Activated CD4-positive, alpha-beta T cell treated with anti-CD3 and anti-CD28 coated beads, Interleukin-2, amount 50 U/mL, for 24 hours (primary cell): ENCODE data around the gene NCAPD2.
"Not testable (repeated sequence)": the region's sequence is repeated elsewhere in the genome, so short reads cannot be mapped to it uniquely, and the experiment has no call there.

Experiments used
- DNase-seq, 2 donors: peaks; one replicate each; pipeline ENCODE4 v3.0.0-alpha.2; 2020; ENCODE audit warnings: low read depth in 1 of 2, low spot score in 1 of 2

NCAPD2 gene

DNA sequence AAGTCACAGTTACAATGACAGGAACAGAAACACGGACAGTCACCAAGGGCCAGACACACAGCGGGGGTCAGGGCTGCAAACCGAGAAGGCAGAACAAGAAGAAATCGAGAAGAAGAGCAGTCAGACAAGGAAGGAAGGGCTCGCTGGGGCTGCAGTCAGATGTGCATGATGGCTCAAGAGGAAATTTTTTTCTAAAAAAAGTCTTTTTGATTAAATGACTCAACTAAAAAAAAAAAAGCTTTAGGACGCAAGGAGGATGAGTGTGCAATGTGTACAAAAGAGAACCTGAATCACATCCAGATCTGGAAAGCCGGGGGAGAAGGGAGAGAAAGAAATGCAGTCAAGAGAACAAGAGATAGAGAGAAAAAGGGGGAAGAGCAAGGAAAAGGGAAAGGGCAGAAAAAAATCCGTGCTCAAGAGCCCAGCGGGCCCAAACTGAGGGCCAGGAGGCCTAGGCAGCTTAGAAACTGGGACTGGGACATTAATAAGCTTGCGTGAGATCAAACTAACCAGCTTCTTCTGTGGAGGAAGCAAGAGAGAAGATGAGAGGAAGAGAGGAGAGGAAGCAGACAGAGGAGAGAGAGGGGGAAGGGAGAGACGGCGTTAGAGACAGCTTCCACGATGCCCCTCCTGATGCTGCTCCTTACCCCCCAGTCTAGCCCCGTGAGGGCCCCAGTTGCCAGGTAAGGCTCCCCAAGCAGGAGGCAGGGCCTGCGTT is 55.2 kb downstream of the NCAPD2 start:
- DNase-seq, result no peak

DNA sequence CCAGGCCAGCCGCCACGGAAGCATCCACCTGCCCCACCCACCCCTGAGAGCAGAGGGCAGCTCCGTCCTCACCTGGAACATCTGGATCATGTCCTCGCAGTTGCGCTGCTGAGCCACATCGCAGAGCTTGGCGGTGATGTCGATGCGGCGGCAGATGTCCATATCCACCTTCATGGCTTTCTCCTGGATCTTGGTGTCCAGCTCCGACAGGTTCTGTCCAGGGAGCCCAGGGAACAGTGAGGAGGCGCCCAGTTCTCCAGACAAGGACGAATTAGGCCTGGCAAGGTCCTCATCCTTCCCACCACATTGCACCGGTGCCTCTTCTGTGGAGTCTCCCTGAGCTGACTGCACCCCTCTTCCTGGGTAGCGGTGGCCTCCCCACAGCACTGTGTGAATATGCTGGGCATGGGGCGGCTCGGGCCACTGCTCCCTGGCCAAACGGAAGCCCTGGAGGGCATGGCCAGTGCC is 55.8 kb downstream of the NCAPD2 start:
- DNase-seq, result no peak

DNA sequence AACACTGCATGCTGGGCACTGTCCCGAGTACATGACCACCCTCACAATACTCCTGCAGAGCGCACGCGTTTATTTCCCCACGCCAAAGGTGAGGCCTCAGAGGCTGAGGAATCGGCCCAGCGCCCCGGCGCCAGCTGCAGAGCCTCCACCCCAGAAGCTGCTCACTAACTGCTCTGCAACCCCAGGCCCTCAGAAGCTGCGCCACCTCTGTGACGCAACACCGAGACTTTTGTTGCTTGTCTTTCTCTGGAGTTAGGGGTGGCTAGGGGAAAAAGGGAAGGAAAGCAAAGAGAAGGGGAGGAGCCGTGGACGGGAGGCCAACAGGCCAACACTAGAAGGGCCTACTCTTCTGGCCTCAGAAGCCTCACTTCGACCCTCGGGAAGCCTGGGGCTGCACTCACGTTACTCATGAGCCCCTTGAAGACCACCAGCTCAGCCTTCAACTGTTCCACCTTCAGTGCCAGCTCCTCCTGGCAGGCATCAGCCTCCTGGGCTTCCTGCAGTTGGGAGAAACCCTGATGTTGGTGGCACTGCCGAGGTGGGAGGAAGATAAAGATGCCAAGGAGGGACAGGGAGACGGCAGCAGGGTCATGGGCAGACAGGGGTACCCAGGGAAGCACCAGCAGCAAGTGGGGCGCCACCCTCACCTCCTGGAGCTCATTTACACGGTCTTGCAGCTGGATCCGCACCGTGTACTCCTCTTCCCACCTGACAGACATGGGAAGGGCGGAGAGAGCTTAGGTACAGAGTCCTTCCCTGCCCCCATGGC is 56.6 kb downstream of the NCAPD2 start:
- no peak for DNase-seq

DNA sequence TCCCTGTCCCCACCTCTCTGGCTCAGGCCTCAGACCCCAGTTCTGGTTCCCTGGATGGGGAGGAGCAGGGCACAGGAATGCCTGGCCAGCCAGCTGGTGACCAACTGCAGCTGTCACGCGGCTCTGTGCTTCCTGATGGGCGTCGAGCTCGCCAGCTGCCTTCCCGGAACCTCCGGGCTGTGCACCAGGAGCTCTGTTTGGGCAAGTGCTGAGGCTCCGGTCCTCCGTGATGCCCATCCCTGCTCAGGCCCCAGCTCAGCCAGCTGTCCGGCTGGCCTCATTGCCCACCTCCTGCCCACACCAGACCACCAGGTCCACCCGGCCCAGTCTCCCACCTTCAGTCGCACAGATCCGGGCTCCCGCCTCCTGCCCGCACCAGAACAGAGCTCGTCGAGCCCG is 57.2 kb downstream of the NCAPD2 start:
- DNase-seq, result no peak

DNA sequence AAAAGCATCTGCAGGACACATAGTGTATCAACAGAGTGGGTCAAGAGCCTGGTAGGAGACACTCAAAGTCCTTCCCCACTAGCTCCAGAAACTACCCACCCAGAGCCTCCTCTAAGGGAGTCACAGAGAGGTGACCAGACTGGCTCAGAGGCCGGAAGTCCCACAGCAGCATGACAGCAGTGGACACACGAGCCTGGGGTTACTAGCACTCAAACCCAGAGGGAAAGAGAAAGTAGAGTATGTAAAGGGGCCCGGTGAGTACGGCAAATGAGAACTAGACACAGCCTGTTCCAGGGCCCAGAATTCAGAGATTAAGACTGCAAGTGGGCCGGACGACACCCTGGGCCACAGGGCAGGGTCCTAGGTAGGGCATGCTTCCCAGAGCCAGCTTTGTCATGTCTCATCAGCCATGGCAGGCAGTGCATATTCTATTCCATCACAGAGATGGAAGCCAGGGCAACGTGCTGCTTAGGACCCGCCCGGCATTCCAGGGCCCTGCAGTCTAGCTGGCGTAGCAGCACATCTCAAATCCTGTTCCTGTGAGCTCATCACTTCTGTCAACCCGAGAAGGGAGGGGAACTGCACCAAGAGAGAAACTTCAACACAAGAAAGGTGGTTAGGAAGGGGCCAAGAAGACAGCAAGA is 57.7 kb downstream of the NCAPD2 start:
- DNase-seq, result no peak

DNA sequence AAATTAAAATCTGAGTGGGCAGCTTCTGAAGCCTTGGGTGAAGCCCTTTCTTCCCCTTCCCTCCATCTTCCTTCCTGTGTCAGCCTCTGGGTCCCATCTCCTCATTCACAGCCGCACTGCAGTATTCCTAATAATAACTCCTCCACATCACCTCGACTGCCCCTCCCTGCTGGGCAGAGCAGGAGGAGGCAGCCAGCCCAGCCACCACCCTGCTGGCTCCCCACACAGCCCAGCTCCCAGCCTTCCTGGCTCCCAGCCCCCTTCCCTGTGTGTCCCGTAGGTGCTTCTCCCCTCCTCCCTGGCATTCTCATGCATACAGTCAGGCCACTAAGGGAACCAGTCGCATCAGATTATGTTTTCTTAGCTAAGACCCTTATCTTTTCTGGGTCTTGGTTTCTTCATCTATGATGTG is 58.2 kb downstream of the NCAPD2 start:
- DNase-seq, result no peak

DNA sequence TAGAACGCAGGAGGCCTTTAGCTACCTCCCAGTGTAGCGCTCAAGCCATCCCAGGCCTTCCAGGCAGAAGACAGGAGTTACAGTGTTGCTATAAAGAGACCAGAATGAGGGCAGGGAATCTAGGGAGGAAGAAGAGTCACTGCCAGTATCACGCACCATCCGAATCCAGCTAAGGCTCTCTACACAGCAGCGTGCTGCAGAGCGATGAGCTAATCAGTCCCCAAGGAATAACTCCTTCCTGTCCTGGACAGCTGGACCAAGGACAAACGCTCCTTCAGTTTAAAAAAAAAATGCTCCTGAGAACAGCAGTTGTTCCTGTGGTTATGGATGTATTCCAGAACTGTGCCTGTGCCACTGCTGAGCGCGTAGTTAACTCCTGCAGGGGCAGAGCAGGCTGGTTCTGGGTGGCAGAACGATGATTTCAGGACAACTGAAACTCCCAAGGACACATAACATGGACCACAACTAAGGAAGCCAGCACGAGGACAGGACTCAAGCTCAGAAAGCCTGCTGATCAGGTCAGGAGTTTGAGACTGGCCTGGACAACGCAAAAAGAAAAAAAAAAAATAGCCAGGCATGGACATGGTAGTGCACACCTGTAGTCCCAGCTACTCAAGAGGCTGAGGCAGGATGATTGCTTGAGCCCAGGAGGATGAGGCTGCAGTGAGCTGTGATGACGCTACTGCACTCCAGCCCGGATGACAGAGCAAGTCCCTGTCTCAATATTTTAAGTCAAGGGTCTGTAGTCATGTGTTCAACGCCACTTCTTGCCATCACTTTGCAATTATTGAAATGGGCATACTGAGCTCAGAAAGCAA is 59.4 kb downstream of the NCAPD2 start:
- no peak for DNase-seq

DNA sequence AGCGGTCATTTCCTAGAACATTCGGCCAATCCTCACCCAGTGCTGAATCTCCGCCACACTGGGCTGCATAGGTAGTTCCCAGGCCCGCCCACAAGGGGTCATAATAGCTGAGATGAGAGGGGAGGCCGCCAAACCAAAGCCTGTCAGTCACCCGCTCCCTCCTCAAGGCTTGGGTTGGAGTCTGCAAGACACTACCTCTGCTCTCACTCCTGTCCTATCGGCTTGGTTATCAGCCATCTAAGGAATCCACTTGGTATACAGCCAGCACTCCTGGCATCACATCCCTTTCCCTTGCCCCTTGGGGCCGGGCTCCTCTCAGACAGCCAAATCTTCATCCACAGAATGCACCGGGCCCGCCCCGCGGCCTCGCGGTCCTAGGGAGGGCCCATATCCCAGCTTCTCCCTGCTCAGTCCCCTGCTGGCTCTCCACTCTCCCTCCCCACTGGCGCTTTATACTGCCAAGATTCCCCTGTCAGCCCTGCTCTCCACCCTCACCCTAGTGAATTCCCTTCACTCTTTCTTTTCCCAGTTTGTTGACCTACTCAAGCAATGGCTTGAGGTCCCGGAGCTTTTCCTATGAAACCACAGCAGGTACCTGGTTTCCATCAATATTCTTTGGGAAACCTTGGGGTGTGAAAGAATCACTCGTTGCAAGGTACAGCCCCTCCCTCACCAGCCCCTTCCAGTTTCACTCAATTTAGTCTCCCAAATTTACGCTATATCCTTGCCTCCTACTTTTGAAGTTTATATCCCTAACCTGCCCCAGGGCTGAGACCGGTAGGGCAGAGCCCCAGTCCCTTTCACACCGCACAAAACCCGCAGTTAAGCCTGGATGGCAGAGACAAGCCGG is 60.5 kb downstream of the NCAPD2 start:
- peak in 1 of 2 donors; percentile 70 for DNase-seq

DNA sequence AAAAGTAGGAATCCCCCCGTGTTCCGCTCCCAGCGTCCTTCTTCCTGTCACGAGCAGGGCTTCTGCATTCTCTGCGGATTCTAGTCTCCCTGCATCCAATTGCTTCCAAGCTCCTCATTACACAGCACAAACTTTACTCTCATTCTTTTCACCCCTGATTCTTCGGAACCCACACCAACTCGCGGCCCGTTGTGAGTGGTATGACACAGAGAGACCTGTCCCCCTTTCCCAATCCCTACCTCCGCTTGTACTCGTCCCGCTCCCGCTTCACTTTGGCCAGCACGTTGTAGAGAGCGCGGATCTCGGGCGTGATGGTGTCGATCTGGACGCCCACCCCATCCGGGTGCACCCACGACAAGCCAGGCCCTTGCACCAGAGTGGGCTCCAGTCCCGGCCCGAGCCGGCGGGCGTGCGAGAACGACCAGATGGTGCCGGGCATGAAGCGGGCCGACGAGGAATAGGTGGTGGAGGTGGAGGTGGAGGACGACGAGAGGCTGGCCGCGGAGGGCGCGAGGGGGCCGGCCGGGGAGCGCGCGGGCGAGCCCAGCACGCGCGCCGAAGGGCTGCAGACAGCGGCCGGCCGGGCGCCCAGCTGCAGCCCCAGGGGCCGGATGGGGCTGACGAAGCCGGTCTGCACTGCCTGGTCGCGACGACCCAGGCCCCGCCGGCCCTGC is 61.3 kb downstream of the NCAPD2 start:
- DNase-seq, result no peak

DNA sequence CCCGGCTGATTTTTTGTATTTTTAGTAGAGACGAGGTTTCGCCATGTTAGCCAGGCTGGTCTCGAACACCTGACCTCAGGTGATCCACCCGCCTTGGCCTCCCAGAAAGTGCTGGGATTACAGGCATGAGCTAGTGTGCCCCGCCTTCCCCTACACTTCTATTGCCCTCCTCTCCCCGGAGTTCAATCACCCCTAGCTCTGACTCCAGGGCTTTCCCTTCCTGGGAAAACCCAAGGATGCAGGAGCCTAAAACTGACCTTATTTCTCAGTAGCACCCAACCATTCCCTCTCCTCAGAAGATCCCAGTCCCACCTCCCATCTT is 62.6 kb downstream of the NCAPD2 start:
- not testable (repeated sequence) for DNase-seq

DNA sequence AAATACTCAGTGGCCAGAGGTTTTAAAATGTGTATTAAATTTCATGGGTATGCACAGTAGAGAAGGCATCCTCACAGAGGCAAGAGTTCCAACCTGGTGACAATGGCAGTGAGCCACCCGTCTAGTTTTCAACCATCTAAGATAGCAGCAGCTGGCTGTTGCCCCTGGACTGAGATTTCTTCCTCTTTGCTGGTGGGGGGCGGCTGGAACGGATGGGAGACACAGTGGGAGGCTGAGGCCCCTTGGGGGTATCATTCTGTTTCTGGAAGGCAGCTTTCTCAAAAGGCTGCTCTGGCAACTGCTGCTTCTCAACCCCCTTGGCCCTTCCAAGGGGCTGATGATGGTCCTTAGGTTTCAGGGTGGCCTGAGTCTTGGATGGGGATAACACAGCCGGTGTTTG is 63.0 kb downstream of the NCAPD2 start:
- DNase-seq, result no peak

DNA sequence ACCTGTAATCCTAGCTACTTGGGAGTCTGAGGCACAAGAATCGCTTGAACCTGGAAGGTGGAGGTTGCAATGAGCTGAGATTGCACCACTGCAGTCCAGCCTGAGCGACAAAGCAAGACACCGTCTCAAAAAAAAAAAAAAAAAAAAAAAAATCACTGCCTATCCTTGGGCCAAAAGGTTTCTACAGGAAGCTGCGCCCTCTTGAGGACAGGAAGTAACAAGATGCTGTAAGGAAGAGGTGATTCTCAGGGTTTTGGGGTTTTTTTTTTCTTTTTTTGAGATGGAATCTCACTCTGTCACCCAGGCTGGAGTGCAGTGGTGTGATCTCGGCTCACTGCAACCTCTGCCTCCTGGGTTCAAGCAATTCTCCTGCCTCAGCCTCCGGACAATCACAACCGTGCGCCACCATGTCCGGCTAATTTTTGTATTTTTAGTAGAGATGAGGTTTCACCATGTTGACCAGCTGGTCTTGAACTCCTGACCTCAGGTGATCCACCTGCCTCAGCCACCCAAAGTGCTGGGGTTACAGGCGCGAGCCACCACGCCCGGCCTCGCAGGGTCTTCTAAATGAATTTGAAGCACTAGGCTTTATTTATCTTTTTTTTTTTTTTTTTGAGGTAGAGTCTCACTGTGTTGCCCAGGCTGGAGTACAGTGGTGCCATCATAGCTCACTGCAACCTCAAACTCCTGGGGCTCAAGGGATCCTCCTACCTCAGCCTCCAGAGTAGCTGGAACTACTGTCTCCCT is 64.3 kb downstream of the NCAPD2 start:
- not testable (repeated sequence) for DNase-seq

DNA sequence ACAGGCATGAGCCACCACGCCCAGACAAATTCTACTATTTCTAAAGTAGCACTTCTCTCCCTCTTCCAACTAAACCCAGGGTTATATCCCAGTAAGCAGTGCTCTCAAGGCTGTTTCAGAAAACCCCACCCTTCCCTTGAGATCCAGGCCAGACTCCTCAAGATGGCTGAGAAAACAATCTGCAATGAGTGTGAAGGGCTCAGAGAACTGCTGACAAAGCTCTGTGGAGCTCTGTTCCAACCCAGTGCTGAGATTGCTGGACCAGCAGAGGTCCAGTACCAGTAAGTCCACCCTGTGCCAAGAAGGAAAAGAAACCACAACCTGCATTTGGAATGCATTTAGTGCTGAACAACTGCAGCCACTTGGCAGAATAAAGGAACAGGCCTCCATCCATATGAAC is 65.6 kb downstream of the NCAPD2 start:
- no peak for DNase-seq

DNA sequence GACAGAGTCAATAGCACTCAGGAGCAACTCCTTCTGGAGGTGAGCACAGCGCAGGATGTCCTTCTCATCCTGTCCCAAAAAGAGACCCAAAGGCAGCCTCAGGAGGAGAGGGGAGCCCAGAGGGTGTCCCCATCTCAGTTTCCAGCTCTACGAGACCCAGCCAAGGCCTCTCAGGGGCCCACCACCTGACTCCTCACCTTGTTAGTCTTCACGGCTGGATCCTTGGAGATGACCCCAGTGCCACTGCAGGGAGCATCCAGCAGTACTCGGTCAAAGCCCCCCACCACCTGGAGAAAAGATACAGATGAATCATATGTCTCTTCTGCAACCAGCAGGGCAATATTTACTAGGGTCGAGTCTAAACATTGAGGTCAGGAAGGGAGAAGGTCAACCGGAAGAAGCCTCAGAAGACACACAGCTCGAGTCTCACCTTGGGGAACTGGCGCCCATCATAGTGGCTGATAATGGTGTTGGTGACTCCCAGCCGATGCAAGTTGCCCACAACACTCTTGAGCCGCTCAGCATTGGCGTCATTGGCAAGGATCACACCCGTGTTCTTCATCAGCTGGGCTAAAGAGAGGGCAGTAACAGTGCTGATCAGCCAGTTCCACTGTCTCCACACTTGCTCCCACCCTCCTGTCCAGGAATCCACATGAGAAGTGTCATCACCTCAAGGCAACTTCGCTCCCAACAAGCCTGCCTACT is 66.8 kb downstream of the NCAPD2 start:
- no peak for DNase-seq

DNA sequence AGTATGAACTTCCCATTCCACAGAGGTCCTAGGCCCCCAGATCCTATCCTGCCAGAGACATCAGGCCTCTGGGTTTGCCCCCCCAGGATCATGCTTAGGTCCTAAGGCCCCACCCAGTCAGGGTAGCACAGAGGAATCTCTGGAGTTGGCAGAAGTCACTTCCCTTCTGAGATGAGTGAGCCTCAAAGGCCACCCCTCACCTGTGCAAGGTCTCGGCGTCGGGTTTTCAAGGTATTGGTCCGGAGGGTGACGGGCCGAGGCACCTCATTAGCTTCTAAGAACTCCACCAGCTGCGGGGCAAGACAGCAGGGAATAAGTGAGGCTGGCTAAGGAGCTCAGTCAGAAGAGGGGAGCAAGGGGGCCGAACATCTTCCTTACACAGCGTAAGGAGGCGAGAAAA is 69.0 kb downstream of the NCAPD2 start:
- no peak for DNase-seq

DNA sequence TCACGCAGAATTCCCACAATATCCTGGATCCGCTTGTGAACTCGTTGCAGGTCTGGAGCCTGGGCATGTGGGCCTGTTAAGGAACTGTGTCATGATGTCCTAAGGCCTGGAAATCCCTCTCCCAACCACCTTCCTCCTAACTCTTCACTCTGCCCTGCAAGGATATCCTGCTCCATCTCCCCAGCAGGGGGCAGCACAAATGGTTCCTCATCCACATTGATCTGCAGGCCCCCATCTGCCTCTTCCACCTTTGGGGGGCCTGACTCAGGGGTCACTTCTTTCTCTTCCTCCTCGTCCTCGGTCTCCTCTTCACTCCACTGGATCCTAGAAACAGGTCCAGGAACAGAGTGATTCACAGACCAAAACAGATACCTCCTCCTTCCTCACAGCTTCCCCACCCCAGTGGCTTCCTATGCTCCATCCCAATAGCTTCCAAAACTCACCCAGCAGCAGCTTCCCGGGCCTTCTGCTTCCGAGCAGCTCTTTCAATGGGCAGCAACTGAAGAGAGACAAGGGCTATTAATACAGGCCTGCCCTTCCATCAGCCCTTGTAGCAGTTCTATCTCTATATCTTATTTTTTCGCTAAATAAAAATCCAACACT is 69.6 kb downstream of the NCAPD2 start:
- DNase-seq, result peak; percentile 52 to 53

DNA sequence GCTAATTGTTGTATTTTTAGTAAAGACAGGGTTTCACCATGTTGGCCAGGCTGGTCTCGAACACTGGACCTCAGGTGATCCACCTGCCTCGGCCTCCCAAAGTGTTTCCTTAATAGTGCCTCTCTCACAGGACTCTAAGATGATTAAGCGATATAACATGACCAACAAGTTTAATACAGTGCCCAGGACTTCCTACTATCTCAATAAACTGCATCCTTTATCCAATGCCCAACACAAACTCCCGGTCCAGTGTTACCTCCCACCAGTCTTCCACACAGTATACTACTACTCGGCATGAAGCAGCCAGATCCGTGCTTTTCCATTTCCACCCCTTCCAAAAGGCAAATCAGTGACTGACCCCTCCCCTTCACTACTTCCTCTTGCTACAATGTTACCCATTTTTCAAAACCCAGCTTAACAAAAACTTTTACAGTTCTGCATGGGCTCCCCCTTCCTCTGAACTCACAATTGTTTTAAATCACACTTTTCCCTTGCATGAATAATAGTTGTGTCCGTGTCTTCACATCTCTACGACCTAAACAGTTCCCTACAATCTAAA is 73.3 kb downstream of the NCAPD2 start:
- DNase-seq, result no peak

DNA sequence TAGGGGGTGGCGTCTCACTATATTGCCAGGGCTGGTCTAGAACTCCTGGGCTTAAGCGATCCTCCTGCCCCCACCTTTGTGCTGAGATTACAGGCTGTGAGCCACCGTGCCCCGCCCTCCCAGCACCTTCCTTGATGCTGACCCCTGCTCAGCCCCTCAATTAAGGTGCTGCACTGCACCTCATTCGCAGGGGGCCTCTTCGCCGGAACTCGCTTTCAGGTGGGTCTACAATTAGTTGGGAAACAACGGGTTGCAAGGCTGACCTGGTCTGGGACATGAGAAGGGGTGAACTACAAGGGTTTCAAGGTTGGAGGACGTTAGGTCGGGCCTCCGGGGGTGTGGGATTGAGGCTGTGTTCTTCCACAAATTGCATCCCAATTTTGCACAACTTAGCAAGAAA is 75.4 kb downstream of the NCAPD2 start:
- no peak for DNase-seq
